ENCODE measurements around the gene SYT8. TPM values are rescaled to one million over a fixed set of nuclear protein-coding genes. Genes with fewer than 3 reads are reported as not detected.
A peak's percentile ranks its signal among the peaks of the same experiment; 100 is the strongest.
"Not testable (repeated sequence)": the region's sequence is repeated elsewhere in the genome, so short reads cannot be mapped to it uniquely, and the experiment has no call there.

The SYT8 gene
- total and polyA plus RNA-seq, 10 donors = 0.83 TPM; not detected in 9

GRCh38 chr11:1884303-1884700 is 49.5 kb downstream of the SYT8 start:
- WGBS, 5 donors = 92 to 96% (median 94%) methylated on average over 5 of the region's 5 CpGs
- intact Hi-C loops (cut with DNase I; ENCODE audit: low total_unique reads) = loop anchor here (5.0 kb wide), 1 partner anchor 33 kb away; the partner anchor contains the start of gene TNNT3
- H3K36me3 ChIP-seq = peaks cover 0 to 100% (median 78%) of the 10 kb centered on the region in 6 donors
- no peak overlapping the region for H3K4me3 ChIP-seq
- H3K27ac ChIP-seq = no peak overlapping the region
- peaks cover 30 to 65% (median 56%) of the 10 kb centered on the region in 6 donors for H3K4me1 ChIP-seq
- DNase-seq = no peak
- no peak for TF ChIP-seq POLR2AphosphoS5 (IDR thresholded peaks at IDR 0.05)
- TF ChIP-seq, protein P1, sequence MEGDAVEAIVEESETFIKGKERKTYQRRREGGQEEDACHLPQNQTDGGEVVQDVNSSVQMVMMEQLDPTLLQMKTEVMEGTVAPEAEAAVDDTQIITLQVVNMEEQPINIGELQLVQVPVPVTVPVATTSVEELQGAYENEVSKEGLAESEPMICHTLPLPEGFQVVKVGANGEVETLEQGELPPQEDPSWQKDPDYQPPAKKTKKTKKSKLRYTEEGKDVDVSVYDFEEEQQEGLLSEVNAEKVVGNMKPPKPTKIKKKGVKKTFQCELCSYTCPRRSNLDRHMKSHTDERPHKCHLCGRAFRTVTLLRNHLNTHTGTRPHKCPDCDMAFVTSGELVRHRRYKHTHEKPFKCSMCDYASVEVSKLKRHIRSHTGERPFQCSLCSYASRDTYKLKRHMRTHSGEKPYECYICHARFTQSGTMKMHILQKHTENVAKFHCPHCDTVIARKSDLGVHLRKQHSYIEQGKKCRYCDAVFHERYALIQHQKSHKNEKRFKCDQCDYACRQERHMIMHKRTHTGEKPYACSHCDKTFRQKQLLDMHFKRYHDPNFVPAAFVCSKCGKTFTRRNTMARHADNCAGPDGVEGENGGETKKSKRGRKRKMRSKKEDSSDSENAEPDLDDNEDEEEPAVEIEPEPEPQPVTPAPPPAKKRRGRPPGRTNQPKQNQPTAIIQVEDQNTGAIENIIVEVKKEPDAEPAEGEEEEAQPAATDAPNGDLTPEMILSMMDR (IDR thresholded peaks at IDR 0.05 in 8 of 11, conservative IDR thresholded peaks at IDR 0.05 in 3 of 11) = no peak
- H3K27me3 ChIP-seq (replicated peaks in 1 of 7) = peaks cover 0 to 4% (median 0%) of the 10 kb centered on the region in 7 donors
- H3K9me3 ChIP-seq = no peaks in the 10 kb centered on the region

DNA sequence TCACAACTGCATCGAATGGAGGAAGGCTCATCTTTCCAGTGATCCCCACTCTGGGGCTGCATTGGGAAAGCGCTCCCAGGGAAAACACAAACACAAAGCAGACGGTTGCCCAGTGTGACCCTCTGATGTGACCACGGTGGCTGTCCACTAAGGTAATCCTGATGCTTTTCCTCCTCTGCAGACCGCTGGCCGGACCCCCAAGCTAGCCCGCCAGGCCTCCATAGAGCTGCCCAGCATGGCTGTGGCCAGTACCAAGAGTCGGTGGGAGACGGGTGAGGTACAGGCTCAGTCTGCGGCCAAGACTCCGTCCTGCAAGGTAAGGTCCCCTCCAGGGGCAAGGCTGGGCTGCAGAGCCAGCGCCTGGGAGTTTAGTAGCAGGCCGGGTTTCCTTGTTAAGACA is 51.8 kb downstream of the SYT8 start:
- H3K4me3 ChIP-seq; DNase-seq; H3K9me3 ChIP-seq; H3K27me3 ChIP-seq (replicated peaks in 1 of 7); intact Hi-C loops (cut with DNase I; ENCODE audit: low total_unique reads): not testable (repeated sequence)
- H3K4me1 ChIP-seq = peaks cover 12 to 65% (median 56%) of the 10 kb centered on the region in 6 donors
- peaks cover 0 to 100% (median 69%) of the 10 kb centered on the region in 6 donors for H3K36me3 ChIP-seq
- peak overlapping the region in 1 of 8 donors; percentile 8 for H3K27ac ChIP-seq
- TF ChIP-seq POLR2AphosphoS5 (IDR thresholded peaks at IDR 0.05) = peak in 1 of 3 donors; percentile 43
- 94 to 96% (median 94%) methylated on average over 11 to 13 of the region's 13 CpGs for WGBS, 5 donors

Small RNA genes lying within 50 kb of the gene (microRNA-seq; reads per million reads assigned to microRNA genes)
- gene MIR4298 (0 reads per million in 3 donors), gene MIR7847 (0 to 0.35 (median 0) reads per million in 3 donors)

Small RNA genes lying within 50 kb of the gene (small RNA-seq; reads per million reads assigned to genes)
- gene AC051649.1 = 0 reads per million in 4 donors
- gene MIR4298 = 0 reads per million in 4 donors

Other genes with a start within 250 kb of the SYT8 start
- not detected for gene KRTAP5-1, start 249.7 kb upstream of the SYT8 start, total RNA-seq
- gene KRTAP5-1, start 249.7 kb upstream of the SYT8 start, polyA plus RNA-seq = not detected
- gene KRTAP5-2, start 236.7 kb upstream of the SYT8 start, total RNA-seq = not detected
- gene KRTAP5-2, start 236.7 kb upstream of the SYT8 start, polyA plus RNA-seq = not detected
- gene KRTAP5-3, start 226.5 kb upstream of the SYT8 start, total RNA-seq = not detected
- gene KRTAP5-3, start 226.5 kb upstream of the SYT8 start, polyA plus RNA-seq = not detected
- not detected for gene KRTAP5-4, start 212.9 kb upstream of the SYT8 start, total RNA-seq
- gene KRTAP5-4, start 212.9 kb upstream of the SYT8 start, polyA plus RNA-seq = not detected
- not detected for gene KRTAP5-5, start 205.2 kb upstream of the SYT8 start, total RNA-seq
- not detected for gene KRTAP5-5, start 205.2 kb upstream of the SYT8 start, polyA plus RNA-seq
- not detected for gene KRTAP5-6, start 137.8 kb upstream of the SYT8 start, total RNA-seq
- not detected for gene KRTAP5-6, start 137.8 kb upstream of the SYT8 start, polyA plus RNA-seq
- 10 to 100 TPM in 2 of 7 donors, 1 to 10 TPM in 5; 6.7 to 41.6 (median 8.2) TPM for gene IFITM10, start 84.4 kb upstream of the SYT8 start, total RNA-seq
- 1 to 10 TPM in 2 of 3 donors, under 1 TPM in 1; 0.80 to 6.9 (median 2.4) TPM for gene IFITM10, start 84.4 kb upstream of the SYT8 start, polyA plus RNA-seq
- gene CTSD, start 71.1 kb upstream of the SYT8 start, total RNA-seq = 1,000 to 10,000 TPM in 2 of 7 donors, 100 to 1,000 TPM in 5; 653 to 1,234 (median 749) TPM
- gene CTSD, start 71.1 kb upstream of the SYT8 start, polyA plus RNA-seq = 1,000 to 10,000 TPM in 1 of 3 donors, 100 to 1,000 TPM in 2; 289 to 1,120 (median 418) TPM
- gene TNNI2, start 4.0 kb downstream of the SYT8 start, total RNA-seq = 1 to 10 TPM; 2.3 to 8.6 (median 5.2) TPM
- gene TNNI2, start 4.0 kb downstream of the SYT8 start, polyA plus RNA-seq = 10 to 100 TPM in 2 of 3 donors, 1 to 10 TPM in 1; 7.3 to 21.8 (median 13.0) TPM
- gene LSP1, start 18.1 kb downstream of the SYT8 start, total RNA-seq = 100 to 1,000 TPM; 227 to 422 (median 358) TPM
- 100 to 1,000 TPM; 136 to 350 (median 148) TPM for gene LSP1, start 18.1 kb downstream of the SYT8 start, polyA plus RNA-seq
- gene PRR33, start 56.9 kb downstream of the SYT8 start, total RNA-seq = not detected
- gene PRR33, start 56.9 kb downstream of the SYT8 start, polyA plus RNA-seq = under 1 TPM; 0.03 to 0.64 (median 0.20) TPM
- gene TNNT3, start 84.7 kb downstream of the SYT8 start, total RNA-seq = 1 to 10 TPM in 5 of 7 donors, under 1 TPM in 1, not detected in 1; 0.97 to 4.9 (median 1.9) TPM
- gene TNNT3, start 84.7 kb downstream of the SYT8 start, polyA plus RNA-seq = 1 to 10 TPM in 2 of 3 donors, under 1 TPM in 1; 0.64 to 4.4 (median 3.5) TPM
- 10 to 100 TPM; 32.5 to 75.2 (median 44.5) TPM for gene MRPL23, start 112.3 kb downstream of the SYT8 start, total RNA-seq
- gene MRPL23, start 112.3 kb downstream of the SYT8 start, polyA plus RNA-seq = 100 to 1,000 TPM in 2 of 3 donors, 10 to 100 TPM in 1; 58.7 to 160 (median 122) TPM
- 100 to 1,000 TPM in 3 of 7 donors, 10 to 100 TPM in 4; 21.0 to 620 (median 79.7) TPM for gene H19, start 162.9 kb downstream of the SYT8 start, total RNA-seq
- gene H19, start 162.9 kb downstream of the SYT8 start, polyA plus RNA-seq = 100 to 1,000 TPM in 2 of 3 donors, 10 to 100 TPM in 1; 10.1 to 104 (median 101) TPM